ENCODE results near the gene BMERB1. TPM values are rescaled to one million over a fixed set of nuclear protein-coding genes. Genes with fewer than 3 reads are reported as not detected.
"Not testable (repeated sequence)": the region's sequence is repeated elsewhere in the genome, so short reads cannot be mapped to it uniquely, and the experiment has no call there.

The BMERB1 gene
- polyA plus RNA-seq, 6 donors from 2014 or later: 0.36 to 1.1 (median 0.82) TPM; not detected in 2

GRCh38 chr16:15532825-15533224 lies 98.4 kb downstream of the BMERB1 start:
- DNase-seq (no peak), ATAC-seq (ENCODE audit: low read depth in 2 of 2) (no peak)
- Mint-ChIP-seq H3K4me1 (peaks cover 0 to 5% (median 4%) of the 10 kb centered on the region in 3 donors), H3K9me3 (no peaks in the 10 kb centered on the region), H3K27me3 (peaks cover 4 to 10% (median 9%) of the 10 kb centered on the region in 3 donors), H3K4me3 (no peak overlapping the region), H3K36me3 (no peaks in the 10 kb centered on the region), H3K27ac (no peak overlapping the region)

- no peak overlapping the region for H3K27ac Mint-ChIP-seq
Measured at GRCh38 chr16:15533386-15533785, 99.0 kb downstream of the BMERB1 start.

GRCh38 chr16:15535772-15536171 lies 101.4 kb downstream of the BMERB1 start:
- H3K4me1 Mint-ChIP-seq: peaks cover 0 to 5% (median 4%) of the 10 kb centered on the region in 3 donors
- H3K9me3 Mint-ChIP-seq: no peaks in the 10 kb centered on the region
- DNase-seq (no peak), ATAC-seq (ENCODE audit: low read depth in 2 of 2) (no peak)
- no peak overlapping the region for H3K27ac Mint-ChIP-seq
- H3K4me3 Mint-ChIP-seq: no peak overlapping the region
- peaks cover 0 to 10% (median 3%) of the 10 kb centered on the region in 3 donors for H3K27me3 Mint-ChIP-seq
- H3K36me3 Mint-ChIP-seq: no peaks in the 10 kb centered on the region

More at GRCh38 chr16:15533386-15533785, 99.0 kb downstream of the BMERB1 start:
- Mint-ChIP-seq H3K36me3 (no peaks in the 10 kb centered on the region), H3K4me3 (no peak overlapping the region), H3K27me3 (peaks cover 0 to 10% (median 9%) of the 10 kb centered on the region in 3 donors), H3K4me1 (peaks cover 0 to 5% (median 4%) of the 10 kb centered on the region in 3 donors), H3K9me3 (no peaks in the 10 kb centered on the region)
- ATAC-seq (ENCODE audit: low read depth in 2 of 2) (no peak), DNase-seq (no peak)

GRCh38 chr16:15536843-15537242 lies 102.5 kb downstream of the BMERB1 start:
- Mint-ChIP-seq H3K9me3 (no peaks in the 10 kb centered on the region), H3K4me3 (no peak overlapping the region), H3K4me1 (peaks cover 0 to 5% (median 4%) of the 10 kb centered on the region in 3 donors), H3K36me3 (no peaks in the 10 kb centered on the region), H3K27me3 (peaks cover 0 to 6% (median 3%) of the 10 kb centered on the region in 3 donors), H3K27ac (no peak overlapping the region)
- ATAC-seq (ENCODE audit: low read depth in 2 of 2) (no peak), DNase-seq (no peak)

- no peak for ATAC-seq (ENCODE audit: low read depth in 2 of 2)
- Mint-ChIP-seq H3K36me3 (no peaks in the 10 kb centered on the region), H3K4me1 (no peaks in the 10 kb centered on the region), H3K27me3 (peaks cover 0 to 3% (median 0%) of the 10 kb centered on the region in 3 donors), H3K27ac (no peak overlapping the region), H3K4me3 (no peak overlapping the region), H3K9me3 (peaks cover 0 to 9% (median 6%) of the 10 kb centered on the region in 7 donors)
- no peak for DNase-seq
Measured at GRCh38 chr16:15538507-15538906, 104.1 kb downstream of the BMERB1 start.

- Mint-ChIP-seq H3K4me3 (no peak overlapping the region), H3K27me3 (no peaks in the 10 kb centered on the region)
- no peak for ATAC-seq (ENCODE audit: low read depth in 2 of 2)
Measured at GRCh38 chr16:15539197-15539596, 104.8 kb downstream of the BMERB1 start.

GRCh38 chr16:15542261-15542660 lies 107.9 kb downstream of the BMERB1 start:
- no peaks in the 10 kb centered on the region for H3K36me3 Mint-ChIP-seq
- H3K4me3 Mint-ChIP-seq: peak overlapping the region in 1 of 8 donors; percentile 10
- H3K27me3 Mint-ChIP-seq: peaks cover 0 to 12% (median 0%) of the 10 kb centered on the region in 3 donors
- DNase-seq (no peak), ATAC-seq (ENCODE audit: low read depth in 2 of 2) (no peak)
- H3K9me3 Mint-ChIP-seq: peaks cover 0 to 24% (median 8%) of the 10 kb centered on the region in 7 donors
- H3K4me1 Mint-ChIP-seq: no peaks in the 10 kb centered on the region
- no peak overlapping the region for H3K27ac Mint-ChIP-seq

More at GRCh38 chr16:15539197-15539596, 104.8 kb downstream of the BMERB1 start:
- Mint-ChIP-seq H3K27ac (no peak overlapping the region), H3K4me1 (no peaks in the 10 kb centered on the region), H3K9me3 (peaks cover 0 to 13% (median 8%) of the 10 kb centered on the region in 7 donors), H3K36me3 (no peaks in the 10 kb centered on the region)
- no peak for DNase-seq

- no peak for DNase-seq
- Mint-ChIP-seq H3K27ac (no peak overlapping the region), H3K36me3 (no peaks in the 10 kb centered on the region), H3K27me3 (peaks cover 0 to 12% (median 0%) of the 10 kb centered on the region in 3 donors), H3K4me1 (no peaks in the 10 kb centered on the region), H3K9me3 (peaks cover 0 to 24% (median 8%) of the 10 kb centered on the region in 7 donors), H3K4me3 (no peak overlapping the region)
- no peak for ATAC-seq (ENCODE audit: low read depth in 2 of 2)
Measured at GRCh38 chr16:15542734-15543347, 108.5 kb downstream of the BMERB1 start.

GRCh38 chr16:15544405-15544804 lies 110.0 kb downstream of the BMERB1 start:
- ATAC-seq (ENCODE audit: low read depth in 2 of 2) (no peak), DNase-seq (no peak)
- H3K4me3 Mint-ChIP-seq: no peak overlapping the region
- no peaks in the 10 kb centered on the region for H3K4me1 Mint-ChIP-seq
- H3K27ac Mint-ChIP-seq: peak overlapping the region in 1 of 6 donors; percentile 84
- peaks cover 0 to 12% (median 0%) of the 10 kb centered on the region in 3 donors for H3K27me3 Mint-ChIP-seq
- no peaks in the 10 kb centered on the region for H3K36me3 Mint-ChIP-seq
- peaks cover 0 to 24% (median 8%) of the 10 kb centered on the region in 7 donors for H3K9me3 Mint-ChIP-seq

GRCh38 chr16:15545544-15545943 lies 111.2 kb downstream of the BMERB1 start:
- H3K4me1 Mint-ChIP-seq: no peaks in the 10 kb centered on the region
- DNase-seq: no peak
- H3K4me3 Mint-ChIP-seq: no peak overlapping the region
- peaks cover 0 to 24% (median 8%) of the 10 kb centered on the region in 7 donors for H3K9me3 Mint-ChIP-seq
- H3K27ac Mint-ChIP-seq: no peak overlapping the region
- no peak for ATAC-seq (ENCODE audit: low read depth in 2 of 2)
- H3K27me3 Mint-ChIP-seq: peaks cover 0 to 12% (median 0%) of the 10 kb centered on the region in 3 donors
- H3K36me3 Mint-ChIP-seq: no peaks in the 10 kb centered on the region

GRCh38 chr16:15547072-15547767 lies 112.8 kb downstream of the BMERB1 start:
- not testable (repeated sequence) for H3K4me3 Mint-ChIP-seq; H3K36me3 Mint-ChIP-seq; H3K4me1 Mint-ChIP-seq; DNase-seq; ATAC-seq (ENCODE audit: low read depth in 2 of 2); H3K27ac Mint-ChIP-seq
- peaks cover 0 to 24% (median 8%) of the 10 kb centered on the region in 7 donors for H3K9me3 Mint-ChIP-seq
- H3K27me3 Mint-ChIP-seq: peaks cover 0 to 12% (median 0%) of the 10 kb centered on the region in 3 donors

- Mint-ChIP-seq H3K9me3 (peaks cover 0 to 19% (median 7%) of the 10 kb centered on the region in 7 donors), H3K36me3 (no peaks in the 10 kb centered on the region), H3K27me3 (peaks cover 0 to 12% (median 0%) of the 10 kb centered on the region in 3 donors), H3K27ac (no peak overlapping the region), H3K4me1 (peaks cover 0 to 3% (median 0%) of the 10 kb centered on the region in 3 donors), H3K4me3 (no peak overlapping the region)
- ATAC-seq (ENCODE audit: low read depth in 2 of 2) (no peak), DNase-seq (no peak)
Measured at GRCh38 chr16:15547768-15548096, 113.3 kb downstream of the BMERB1 start.

GRCh38 chr16:15548482-15548891 lies 114.1 kb downstream of the BMERB1 start:
- DNase-seq (no peak), ATAC-seq (ENCODE audit: low read depth in 2 of 2) (no peak)
- H3K27ac Mint-ChIP-seq: peak overlapping the region in 1 of 6 donors; percentile 22
- peaks cover 0 to 3% (median 0%) of the 10 kb centered on the region in 3 donors for H3K4me1 Mint-ChIP-seq
- no peaks in the 10 kb centered on the region for H3K36me3 Mint-ChIP-seq
- H3K9me3 Mint-ChIP-seq: peaks cover 0 to 16% (median under 1%) of the 10 kb centered on the region in 7 donors
- peaks cover 0 to 12% (median 0%) of the 10 kb centered on the region in 3 donors for H3K27me3 Mint-ChIP-seq
- no peak overlapping the region for H3K4me3 Mint-ChIP-seq

GRCh38 chr16:15552507-15552906 lies 118.1 kb downstream of the BMERB1 start:
- Mint-ChIP-seq H3K9me3 (peaks cover 0 to 1% (median 0%) of the 10 kb centered on the region in 7 donors), H3K27ac (peak overlapping the region in 2 of 6 donors; percentile 28 to 32), H3K4me1 (peaks cover 0 to 3% (median 0%) of the 10 kb centered on the region in 3 donors), H3K4me3 (no peak overlapping the region), H3K36me3 (no peaks in the 10 kb centered on the region), H3K27me3 (no peaks in the 10 kb centered on the region)
- no peak for ATAC-seq (ENCODE audit: low read depth in 2 of 2)
- DNase-seq: no peak

Data from naive B cell (primary cell).